ENCODE results near the gene EPC1. TPM values are rescaled to one million over a fixed set of nuclear protein-coding genes. Genes with fewer than 3 reads are reported as not detected.
"Not testable (repeated sequence)": the region's sequence is repeated elsewhere in the genome, so short reads cannot be mapped to it uniquely, and the experiment has no call there.

EPC1 gene
- total RNA-seq, 1 donor from 2014 or later, result 99.4 TPM

- not testable (repeated sequence) for DNase-seq
These were observed 113.6 kb downstream of the EPC1 start for GRCh38 chr10:32233375-32233774.

- no peak for DNase-seq
These were observed 114.6 kb downstream of the EPC1 start for GRCh38 chr10:32232378-32232777.

- not testable (repeated sequence) for DNase-seq
These were observed 117.2 kb downstream of the EPC1 start for GRCh38 chr10:32229788-32230187.

GRCh38 chr10:32229170-32229569 is 117.8 kb downstream of the EPC1 start:
- DNase-seq, result no peak

- no peak for DNase-seq
These were observed 119.2 kb downstream of the EPC1 start for GRCh38 chr10:32227802-32228201.

GRCh38 chr10:32226624-32227023 is 120.3 kb downstream of the EPC1 start:
- DNase-seq, result no peak

GRCh38 chr10:32225976-32226375 is 121.0 kb downstream of the EPC1 start:
- no peak for DNase-seq

- DNase-seq, result not testable (repeated sequence)
These were observed 124.6 kb downstream of the EPC1 start for GRCh38 chr10:32222376-32222775.

GRCh38 chr10:32219156-32219555 is 127.8 kb downstream of the EPC1 start:
- not testable (repeated sequence) for DNase-seq

- not testable (repeated sequence) for DNase-seq
These were observed 128.5 kb downstream of the EPC1 start for GRCh38 chr10:32218206-32219044.

Small RNAs within 50 kb of the gene (small RNA-seq; reads per million reads assigned to genes)
- gene RNU6-1244P, result not detected

Other genes with a start within 250 kb of the EPC1 start
- gene CCDC7, start 99.0 kb upstream of the EPC1 start, total RNA-seq, result 146 TPM

Data from occipital lobe (tissue), 3 donors.